Activated T-cell treated with anti-CD3 and anti-CD28 coated beads, Interleukin-2, amount 50 U/mL, for 1 hour (primary cell): Measurements from ENCODE around the gene HEXA.
A peak's percentile ranks its signal among the peaks of the same experiment; 100 is the strongest.

ENCODE experiments used
- DNase-seq: peaks from one replicate; pipeline ENCODE4 v3.0.0-alpha.2; 2020

The HEXA gene

GRCh38 chr15:72372361-72372760 is 3.5 kb downstream of the HEXA start:
- DNase-seq: no peak

- DNase-seq: no peak
Observed at GRCh38 chr15:72369964-72370363, 5.8 kb downstream of the HEXA start.

GRCh38 chr15:72368899-72369298 is 6.9 kb downstream of the HEXA start:
- DNase-seq: no peak

- DNase-seq: no peak
Observed at GRCh38 chr15:72368325-72368724, 7.5 kb downstream of the HEXA start.

- DNase-seq: no peak
Observed at GRCh38 chr15:72365844-72366243, 10.0 kb downstream of the HEXA start.

GRCh38 chr15:72361176-72361575 is 14.6 kb downstream of the HEXA start:
- DNase-seq: no peak

GRCh38 chr15:72358650-72359171 is 17.1 kb downstream of the HEXA start:
- DNase-seq: no peak

- DNase-seq: no peak
Observed at GRCh38 chr15:72358121-72358520, 17.7 kb downstream of the HEXA start.

GRCh38 chr15:72354496-72354895 is 21.3 kb downstream of the HEXA start:
- DNase-seq: no peak

- DNase-seq: no peak
Observed at GRCh38 chr15:72353266-72353665, 22.5 kb downstream of the HEXA start.

GRCh38 chr15:72345806-72346205 is 30.0 kb downstream of the HEXA start:
- DNase-seq: no peak

GRCh38 chr15:72345280-72345679 is 30.5 kb downstream of the HEXA start:
- DNase-seq: no peak

GRCh38 chr15:72344602-72345001 is 31.2 kb downstream of the HEXA start:
- DNase-seq: no peak

- DNase-seq: peak; percentile 43
Observed at GRCh38 chr15:72342385-72342784, 33.4 kb downstream of the HEXA start.

- DNase-seq: no peak
Observed at GRCh38 chr15:72341361-72341760, 34.5 kb downstream of the HEXA start.

- no peak for DNase-seq
Observed at GRCh38 chr15:72340366-72340765, 35.4 kb downstream of the HEXA start.

- DNase-seq: no peak
Observed at GRCh38 chr15:72339777-72340177, 36.0 kb downstream of the HEXA start.

GRCh38 chr15:72338617-72339321 is 37.0 kb downstream of the HEXA start:
- no peak for DNase-seq

- no peak for DNase-seq
Observed at GRCh38 chr15:72338148-72338547, 37.7 kb downstream of the HEXA start.

GRCh38 chr15:72334842-72335241 is 41.0 kb downstream of the HEXA start:
- no peak for DNase-seq

GRCh38 chr15:72331021-72331420 is 44.8 kb downstream of the HEXA start:
- no peak for DNase-seq

GRCh38 chr15:72323752-72324151 is 52.1 kb downstream of the HEXA start:
- no peak for DNase-seq

GRCh38 chr15:72319985-72320671 is 55.7 kb downstream of the HEXA start, which contains the start of gene CELF6:
CELF6 (minus strand) TSS chr15:72320157; CDS start chr15:72319874, 283 bp downstream.
- DNase-seq: peak; percentile 80

GRCh38 chr15:72319360-72319984 is 56.3 kb downstream of the HEXA start:
- peak; percentile 62 for DNase-seq
